Activated T-cell treated with anti-CD3 and anti-CD28 coated beads, Interleukin-2, amount 50 U/mL, for 4 hours (primary cell): ENCODE data around the gene NADK. TPM values are rescaled to one million over a fixed set of nuclear protein-coding genes. Genes with fewer than 3 reads are reported as not detected.
"Not testable (repeated sequence)": the region's sequence is repeated elsewhere in the genome, so short reads cannot be mapped to it uniquely, and the experiment has no call there.

ENCODE experiments used
- ATAC-seq, 2 donors: fragments of 200-7000 bp; cut with Tn5 transposase; one replicate each; pipeline ENCODE4 v1.10.0; 2021
- DNase-seq: peaks from one replicate; pipeline ENCODE4 v3.0.0-alpha.2; 2020
- H3K27me3 Mint-ChIP-seq: one replicate; pipeline ENCODE4 v1.8.0; 2021; ENCODE audit warnings: low read depth, mixed read lengths
- H3K36me3 Mint-ChIP-seq: one replicate; pipeline ENCODE4 v1.8.0; 2022; ENCODE audit warnings: mixed read lengths; ENCODE audit not compliant: insufficient read depth
- H3K4me1 Mint-ChIP-seq: one replicate; pipeline ENCODE4 v1.8.0; 2021; ENCODE audit warnings: low read depth, mixed read lengths
- H3K4me3 Mint-ChIP-seq: one replicate; pipeline ENCODE4 v1.8.0; 2021; ENCODE audit warnings: mild to moderate bottlenecking, moderate library complexity, mixed read lengths
- H3K9me3 Mint-ChIP-seq: one replicate; pipeline ENCODE4 v1.8.0; 2021; ENCODE audit warnings: mixed read lengths
- total RNA-seq, 3 donors: library from RNA; stranded (reverse); gene quantifications; one replicate each; pipeline ENCODE4 v1.2.1, GENCODE V29; 2021

The NADK gene
- total RNA-seq, 3 donors from 2014 or later = 98.7 to 108 (median 106) TPM

DNA sequence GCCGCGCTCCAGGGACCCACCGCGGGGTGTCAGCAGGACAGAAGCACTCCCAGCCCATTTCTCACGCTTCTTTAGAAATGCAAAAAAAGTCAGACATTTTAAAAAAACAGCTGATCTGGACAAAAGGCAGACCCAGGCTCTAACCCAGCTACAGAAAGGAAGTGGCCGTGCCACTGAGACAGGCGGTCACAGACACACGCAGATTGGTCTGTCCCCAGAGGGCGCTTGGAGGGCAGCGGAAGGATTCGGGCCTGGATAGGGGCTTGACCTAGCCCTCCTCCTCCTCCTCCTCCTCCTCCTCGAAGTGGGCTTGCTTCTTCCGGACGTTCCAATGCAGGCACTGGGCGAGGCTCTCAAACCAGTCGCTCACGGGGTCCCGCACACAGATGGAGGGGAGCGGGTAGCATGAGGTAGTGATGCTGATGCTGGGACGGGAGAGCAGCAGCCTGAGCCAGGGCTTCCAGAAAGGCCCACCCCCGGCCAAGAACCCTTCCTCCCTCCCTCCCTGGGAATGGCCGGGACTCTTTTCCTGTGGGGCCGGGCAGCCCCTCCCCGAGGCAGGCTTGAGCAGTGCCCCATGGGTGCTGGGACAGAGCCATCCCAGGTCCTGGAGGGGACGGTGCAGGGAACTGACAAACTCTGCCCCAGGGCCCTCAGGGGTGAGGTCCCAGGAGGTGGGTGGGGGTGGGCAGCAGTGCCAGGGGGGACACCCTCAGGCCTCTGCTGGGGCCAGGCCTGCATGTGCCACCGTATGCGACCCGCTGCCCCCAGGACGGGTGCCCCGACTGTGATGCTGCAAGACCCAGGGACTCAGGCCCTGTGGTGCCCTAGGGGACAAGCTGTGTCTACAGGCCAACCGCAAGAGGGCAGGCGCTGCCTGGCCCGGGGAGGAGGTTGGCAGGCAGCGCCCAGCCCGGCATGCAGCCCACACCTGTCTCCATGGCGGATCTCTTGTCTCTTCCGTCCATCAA, 25.3 kb downstream of the NADK start:
- no peaks in the 10 kb centered on the region for H3K9me3 Mint-ChIP-seq
- ATAC-seq (no peak), DNase-seq (no peak)
- H3K4me3 Mint-ChIP-seq = no peak overlapping the region
- H3K4me1 Mint-ChIP-seq = peaks cover 3% of the 10 kb centered on the region
- peaks cover 11% of the 10 kb centered on the region for H3K36me3 Mint-ChIP-seq
- H3K27me3 Mint-ChIP-seq = no peaks in the 10 kb centered on the region

DNA sequence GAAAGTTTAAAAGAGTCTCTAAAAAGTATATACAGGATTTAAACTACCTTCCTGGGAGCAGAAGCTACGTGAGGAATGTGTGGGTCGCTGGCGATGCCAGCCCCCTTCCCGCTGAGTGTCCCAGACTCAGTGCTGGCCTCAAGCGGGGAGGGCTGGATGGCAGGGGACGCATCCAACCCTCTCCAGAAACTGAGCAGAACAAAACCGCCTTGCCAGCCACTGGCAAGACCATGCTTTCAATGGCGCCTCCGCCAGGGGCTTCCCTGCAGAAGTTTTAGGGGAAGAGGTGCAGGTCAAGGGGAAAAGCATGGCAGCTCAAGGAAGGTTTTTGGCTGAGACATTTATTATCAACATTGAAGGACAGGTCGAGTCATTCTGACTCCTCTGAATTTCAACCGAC, 26.1 kb downstream of the NADK start:
- peaks cover 9% of the 10 kb centered on the region for H3K36me3 Mint-ChIP-seq
- no peak for DNase-seq
- no peak for ATAC-seq
- H3K4me3 Mint-ChIP-seq = no peak overlapping the region
- no peaks in the 10 kb centered on the region for H3K27me3 Mint-ChIP-seq
- H3K4me1 Mint-ChIP-seq = peaks cover 3% of the 10 kb centered on the region
- no peaks in the 10 kb centered on the region for H3K9me3 Mint-ChIP-seq

DNA sequence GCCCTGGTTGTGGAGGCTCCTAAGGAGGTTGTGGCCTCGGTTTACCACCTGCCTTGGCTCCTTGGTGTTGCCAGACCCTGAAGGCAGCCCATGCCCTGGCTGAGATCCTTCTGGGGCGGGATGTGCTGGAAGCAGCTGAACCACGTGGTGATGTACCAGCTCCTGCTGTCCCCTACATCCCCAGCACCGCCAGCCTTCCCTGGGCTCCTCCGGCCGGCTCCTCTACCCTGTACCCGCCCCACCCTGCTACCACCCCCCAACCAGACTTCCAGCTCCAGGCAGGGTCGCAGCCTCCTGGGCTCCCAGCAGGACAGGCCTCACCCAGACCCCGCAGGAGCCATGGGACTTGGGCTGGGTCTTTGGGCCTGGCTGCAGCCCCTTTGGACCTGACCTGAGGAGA, 28.3 kb downstream of the NADK start:
- not testable (repeated sequence) for H3K4me3 Mint-ChIP-seq, H3K27me3 Mint-ChIP-seq, H3K4me1 Mint-ChIP-seq, H3K36me3 Mint-ChIP-seq, H3K9me3 Mint-ChIP-seq, ATAC-seq, DNase-seq

DNA sequence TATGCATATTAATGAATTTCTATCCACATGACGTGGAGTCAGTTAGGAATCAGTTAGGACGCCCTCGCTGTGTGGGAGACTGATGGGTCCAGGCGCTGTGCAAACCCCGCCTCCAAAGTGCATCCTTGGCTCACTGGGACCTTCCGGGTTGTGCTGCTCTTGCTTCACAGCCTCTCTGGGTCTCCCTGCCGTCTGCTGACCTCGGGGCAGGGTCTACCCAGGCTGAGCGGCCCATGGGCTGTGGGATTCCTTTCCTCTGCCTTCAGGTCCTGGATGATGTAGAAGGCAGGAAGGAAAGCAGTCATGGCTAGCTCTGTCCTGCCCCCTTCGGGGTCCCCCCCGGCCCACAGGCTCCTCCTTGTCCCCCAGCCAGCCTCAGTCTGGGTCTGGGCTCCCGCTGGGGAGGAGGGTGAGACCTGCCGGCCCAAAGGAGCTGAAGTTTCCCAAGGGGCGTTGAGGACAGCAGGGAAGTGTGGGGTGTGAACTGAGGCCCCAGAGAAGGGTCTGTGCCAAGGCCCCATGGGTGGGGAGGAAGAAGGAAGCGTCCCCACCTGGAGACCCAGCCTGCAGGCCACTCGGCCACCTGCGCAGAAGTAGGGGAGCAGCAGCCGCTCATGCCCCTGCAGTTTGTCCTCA, 29.5 kb downstream of the NADK start:
- peak overlapping the region; percentile 42 for H3K4me3 Mint-ChIP-seq
- H3K4me1 Mint-ChIP-seq = peaks cover 3% of the 10 kb centered on the region
- peaks cover 6% of the 10 kb centered on the region for H3K36me3 Mint-ChIP-seq
- DNase-seq = no peak
- no peaks in the 10 kb centered on the region for H3K27me3 Mint-ChIP-seq
- no peaks in the 10 kb centered on the region for H3K9me3 Mint-ChIP-seq
- no peak for ATAC-seq

DNA sequence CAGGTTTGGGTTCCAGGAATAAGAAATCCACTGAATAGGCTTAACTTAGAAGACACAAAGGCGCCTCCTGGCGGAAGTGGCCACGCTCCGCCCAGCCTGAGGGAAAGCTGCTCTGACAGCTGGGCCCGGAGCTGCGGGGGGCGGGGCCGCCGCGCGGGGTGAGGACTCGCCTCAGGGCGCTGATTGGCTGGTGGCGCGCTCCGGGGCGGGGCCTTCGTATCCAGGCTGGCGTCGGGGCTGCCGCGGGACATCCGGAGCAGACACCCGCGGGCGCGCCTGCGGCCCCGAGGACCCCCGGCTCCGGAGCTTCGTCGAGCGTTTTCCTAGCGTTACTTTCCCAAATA, 31.7 kb downstream of the NADK start:
- H3K27me3 Mint-ChIP-seq, DNase-seq, H3K9me3 Mint-ChIP-seq, H3K36me3 Mint-ChIP-seq, H3K4me1 Mint-ChIP-seq: not testable (repeated sequence)
- H3K4me3 Mint-ChIP-seq = peak overlapping the region; percentile 84
- ATAC-seq = peak; percentile 86 to 92

DNA sequence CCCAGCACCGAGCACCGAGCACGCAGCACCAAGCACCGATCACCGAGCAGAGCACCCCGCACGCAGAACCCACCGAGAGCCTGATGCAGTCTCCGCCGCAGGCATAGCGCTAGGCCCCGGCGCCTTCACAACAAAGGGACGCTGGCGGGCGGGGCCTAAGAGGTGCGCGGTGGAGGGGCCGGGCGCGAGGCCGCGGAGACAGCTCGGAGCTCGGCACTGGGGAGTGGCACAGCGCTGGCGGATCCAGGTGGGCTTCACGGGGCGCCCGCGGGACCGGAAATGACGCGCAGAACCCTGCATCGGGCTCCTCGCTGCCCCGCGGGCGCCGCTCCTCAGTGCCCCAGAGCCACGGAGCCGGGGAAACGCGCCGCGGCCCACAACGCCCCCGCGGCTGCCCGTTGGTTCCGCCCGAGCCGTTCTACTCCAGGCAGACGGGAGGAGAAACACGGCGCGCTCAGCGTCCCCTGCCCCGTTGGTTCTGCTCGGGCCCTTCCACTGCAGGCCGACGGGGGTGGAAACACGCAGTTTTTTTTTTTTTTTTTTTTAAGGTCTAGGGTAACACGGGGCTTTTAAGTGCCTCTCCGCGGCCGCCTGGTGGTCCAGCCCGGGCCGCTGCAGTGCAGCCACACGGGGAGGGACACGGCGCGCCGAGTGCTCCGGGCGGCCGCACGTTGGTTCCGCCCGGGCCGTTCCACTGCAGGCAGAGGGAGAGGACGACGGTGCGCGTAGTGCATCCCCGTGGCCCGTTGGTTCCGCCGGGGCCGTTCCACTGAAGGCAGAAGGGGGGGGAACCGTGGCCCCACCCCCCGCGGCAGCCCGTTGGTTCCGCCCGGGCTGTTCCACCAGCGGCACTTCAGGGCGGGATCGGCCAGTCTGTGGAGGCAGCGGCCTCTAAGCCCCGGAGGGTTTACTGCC, 32.4 kb downstream of the NADK start:
- H3K4me1 Mint-ChIP-seq, H3K9me3 Mint-ChIP-seq, H3K36me3 Mint-ChIP-seq, H3K27me3 Mint-ChIP-seq: not testable (repeated sequence)
- ATAC-seq (peak; percentile 72 to 76), DNase-seq (peak; percentile 71)
- H3K4me3 Mint-ChIP-seq = peak overlapping the region; percentile 84

DNA sequence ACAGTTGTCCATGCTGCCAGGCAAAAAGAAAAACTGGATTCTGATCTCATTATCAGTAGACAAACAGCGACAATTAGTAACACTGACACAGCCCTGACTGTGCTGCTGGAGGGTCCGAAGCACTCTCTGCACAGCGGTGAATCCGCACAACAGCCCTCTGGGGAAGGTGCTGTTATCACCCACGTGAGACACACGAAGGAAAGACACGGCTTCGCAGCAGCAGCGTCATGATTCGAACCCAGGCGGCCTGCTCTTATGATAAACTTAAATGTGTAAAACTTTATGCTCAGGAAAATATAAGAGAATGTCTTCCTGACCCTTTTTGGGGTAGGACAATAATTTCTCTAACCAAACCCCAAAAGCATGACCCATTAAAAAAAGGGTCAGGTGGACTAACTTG, 35.7 kb downstream of the NADK start:
- not testable (repeated sequence) for H3K9me3 Mint-ChIP-seq, H3K4me1 Mint-ChIP-seq, ATAC-seq, H3K36me3 Mint-ChIP-seq, H3K4me3 Mint-ChIP-seq, DNase-seq, H3K27me3 Mint-ChIP-seq

DNA sequence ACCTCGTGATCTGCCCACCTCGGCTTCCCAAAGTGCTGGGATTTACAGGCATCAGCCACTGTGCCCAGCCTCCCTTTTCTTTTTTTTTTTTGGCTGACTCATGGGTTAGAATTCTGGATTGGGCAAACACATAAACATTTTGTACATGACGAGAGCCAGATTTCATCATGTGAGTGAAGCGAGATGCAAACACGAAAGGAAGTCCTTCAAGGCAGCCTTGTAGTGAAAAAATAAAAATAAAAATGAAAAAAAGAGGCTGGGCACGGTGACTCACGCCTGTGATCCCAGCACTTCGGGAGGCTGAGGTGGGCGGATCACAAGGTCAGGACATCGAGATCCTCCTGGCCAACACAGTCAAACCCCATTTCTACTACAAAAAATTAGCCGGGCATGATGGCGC, 37.3 kb downstream of the NADK start:
- H3K4me1 Mint-ChIP-seq, H3K36me3 Mint-ChIP-seq, H3K27me3 Mint-ChIP-seq, DNase-seq, ATAC-seq, H3K9me3 Mint-ChIP-seq, H3K4me3 Mint-ChIP-seq: not testable (repeated sequence)

DNA sequence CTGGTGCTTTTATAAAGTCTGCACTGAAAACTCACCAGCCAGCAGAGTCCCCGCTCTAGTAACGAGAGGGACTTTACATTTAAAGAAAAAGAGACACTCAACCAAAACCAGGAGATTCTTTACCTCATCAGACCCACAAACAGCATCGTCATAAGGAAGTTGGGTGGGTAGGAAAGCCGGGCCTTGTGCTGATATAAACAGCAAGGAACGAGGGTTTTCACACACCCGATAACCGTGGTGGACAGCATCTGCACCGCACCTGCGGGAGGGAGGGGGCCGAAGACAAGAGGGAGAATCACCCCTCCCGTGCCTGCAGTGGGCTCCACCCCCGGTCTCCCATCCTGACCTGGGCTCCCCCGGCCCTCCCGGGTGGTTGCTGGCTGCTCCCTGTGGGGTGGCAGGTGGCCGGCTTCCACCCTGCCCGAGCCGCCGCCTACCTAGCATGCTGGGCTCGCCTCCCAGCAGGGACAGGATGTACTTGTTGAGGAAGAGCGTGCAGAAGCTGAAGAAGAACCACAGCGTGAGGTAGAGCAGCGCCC, 39.4 kb downstream of the NADK start:
- H3K9me3 Mint-ChIP-seq, DNase-seq, H3K4me3 Mint-ChIP-seq, H3K4me1 Mint-ChIP-seq, H3K27me3 Mint-ChIP-seq, H3K36me3 Mint-ChIP-seq: not testable (repeated sequence)
- ATAC-seq = peak in 1 of 2 donors; percentile 39

DNA sequence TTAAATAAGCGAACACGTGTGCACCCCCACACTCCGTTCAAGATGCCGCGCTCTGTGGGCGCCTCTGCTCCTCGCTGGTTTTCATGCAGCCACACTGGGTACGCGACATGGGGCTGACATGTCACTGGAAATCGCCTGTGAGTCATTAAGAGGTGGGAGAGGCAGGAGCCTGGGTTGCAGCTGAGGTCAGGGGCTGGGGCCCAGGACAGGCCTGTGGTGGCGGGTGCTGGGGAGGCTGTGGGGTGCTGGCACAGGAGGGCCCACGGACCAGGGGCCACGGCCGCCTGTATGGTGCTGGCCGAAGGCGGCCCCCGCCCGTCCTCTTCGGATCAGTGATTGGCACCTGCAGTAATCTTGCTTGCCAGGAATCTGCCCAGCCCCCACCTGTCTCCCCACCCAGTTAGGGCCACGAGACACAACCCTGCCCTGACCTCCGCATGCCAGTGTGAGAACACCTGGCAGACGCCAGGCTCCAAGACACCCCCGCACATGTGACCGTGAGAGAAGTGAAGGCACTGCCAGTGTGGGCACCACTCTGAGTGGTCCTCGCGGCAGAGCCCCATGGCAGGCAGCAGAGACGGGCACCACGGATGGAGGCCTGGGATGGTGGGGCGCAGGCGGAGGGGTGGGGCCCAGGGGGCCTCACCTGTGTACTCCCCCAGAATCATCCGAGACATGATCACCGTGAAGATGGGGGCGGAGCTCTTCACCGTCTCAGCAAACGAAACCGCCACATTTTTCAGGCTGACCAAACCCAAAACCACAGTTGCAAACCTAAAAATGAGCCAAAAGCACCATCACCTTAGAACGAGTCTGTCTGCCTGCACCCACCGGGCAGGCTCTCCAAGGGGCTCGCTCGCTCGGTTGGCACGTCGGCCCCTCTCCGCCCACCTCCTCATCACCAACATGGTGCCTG, 40.3 kb downstream of the NADK start:
- H3K4me1 Mint-ChIP-seq, H3K36me3 Mint-ChIP-seq, H3K4me3 Mint-ChIP-seq, H3K27me3 Mint-ChIP-seq, H3K9me3 Mint-ChIP-seq, DNase-seq: not testable (repeated sequence)
- peak in 1 of 2 donors; percentile 40 for ATAC-seq

DNA sequence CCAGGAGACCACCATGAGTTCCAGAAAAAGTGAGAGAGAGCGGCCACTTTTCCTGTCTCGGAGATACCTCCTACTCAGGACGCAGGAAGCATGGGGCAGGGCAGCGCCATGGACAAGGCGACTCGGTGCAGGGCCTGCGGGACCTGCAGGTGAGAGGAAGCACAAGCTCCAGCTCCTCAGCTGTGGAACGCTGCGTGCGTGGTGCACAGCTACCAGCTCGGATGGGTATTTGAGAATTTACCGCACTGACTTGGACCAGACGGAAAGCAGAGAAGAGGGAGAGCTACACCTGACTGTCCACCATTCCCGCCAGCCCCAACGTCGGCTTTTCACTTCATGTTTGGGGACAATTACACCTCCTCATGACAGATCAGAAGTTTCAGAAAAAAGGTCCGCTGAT, 45.9 kb downstream of the NADK start:
- H3K4me1 Mint-ChIP-seq = peaks cover 12% of the 10 kb centered on the region
- no peaks in the 10 kb centered on the region for H3K9me3 Mint-ChIP-seq
- ATAC-seq = no peak
- H3K36me3 Mint-ChIP-seq = peaks cover 2% of the 10 kb centered on the region
- no peaks in the 10 kb centered on the region for H3K27me3 Mint-ChIP-seq
- DNase-seq = no peak
- no peak overlapping the region for H3K4me3 Mint-ChIP-seq

DNA sequence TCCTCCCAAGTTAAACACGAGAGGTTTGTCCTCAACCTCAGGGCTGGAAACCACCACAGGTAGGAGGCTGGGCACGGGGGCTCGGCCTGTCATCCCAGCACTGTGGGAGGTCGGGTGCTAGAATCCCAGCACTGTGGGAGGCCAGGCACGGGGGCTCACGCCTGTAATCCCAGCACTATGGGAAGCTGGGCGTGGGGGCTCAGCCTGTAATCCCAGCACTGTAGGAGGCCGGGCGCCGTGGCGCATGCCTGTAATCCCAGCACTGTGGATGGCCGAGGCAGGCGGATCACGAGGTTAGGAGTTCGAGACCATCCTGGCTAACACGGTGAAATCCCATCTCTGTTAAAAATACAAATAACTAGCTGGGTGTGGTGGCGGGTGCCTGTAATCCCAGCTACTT, 47.4 kb downstream of the NADK start:
- Mint-ChIP-seq H3K27me3 (no peaks in the 10 kb centered on the region), H3K4me3 (no peak overlapping the region), H3K4me1 (peaks cover 12% of the 10 kb centered on the region), H3K9me3 (no peaks in the 10 kb centered on the region), H3K36me3 (peaks cover 2% of the 10 kb centered on the region)
- ATAC-seq (no peak), DNase-seq (no peak)

DNA sequence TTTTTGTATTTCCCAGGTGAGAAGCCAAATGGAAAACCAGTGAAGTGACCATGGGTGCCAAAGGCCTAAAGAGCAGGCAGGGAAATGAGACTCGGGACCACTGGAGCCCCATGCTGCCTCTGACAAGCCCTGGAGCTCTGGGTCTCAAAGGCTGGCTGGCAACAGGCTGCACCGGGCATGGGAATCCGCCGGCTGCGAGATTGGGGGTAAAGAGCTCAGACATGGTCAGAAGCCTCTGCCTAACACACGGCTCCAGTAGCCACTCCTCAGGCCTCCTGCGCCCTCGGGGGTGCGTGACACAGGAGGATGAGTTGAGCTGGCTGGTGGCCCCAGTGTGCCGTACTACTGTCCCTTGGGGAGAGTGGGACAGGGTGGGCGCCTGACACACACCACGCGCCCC, 48.0 kb downstream of the NADK start:
- not testable (repeated sequence) for H3K4me3 Mint-ChIP-seq, H3K36me3 Mint-ChIP-seq, DNase-seq, ATAC-seq, H3K27me3 Mint-ChIP-seq, H3K9me3 Mint-ChIP-seq
- H3K4me1 Mint-ChIP-seq = peaks cover 12% of the 10 kb centered on the region
